ENCODE data around the gene PROSER2.

DNA sequence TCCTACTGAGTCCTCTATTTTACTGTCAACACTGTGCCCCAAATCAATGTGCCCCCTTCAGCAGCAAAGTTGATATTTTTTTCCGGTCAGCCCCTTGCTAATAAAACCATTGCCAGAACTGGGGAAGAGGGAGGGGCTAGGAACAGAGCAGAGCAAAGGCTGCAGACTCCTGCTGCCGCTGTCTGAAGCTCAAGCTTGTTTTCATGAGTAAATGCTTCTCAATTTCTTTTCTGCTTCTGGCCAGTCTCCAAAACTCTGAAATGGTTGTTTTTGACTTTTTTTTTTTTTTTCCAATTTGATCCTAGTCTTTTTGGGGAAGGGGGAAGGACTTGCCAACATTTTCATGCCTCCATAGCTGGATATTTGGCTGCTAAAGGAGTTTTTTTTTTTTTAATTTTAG lies 26.7 kb upstream of the PROSER2 start:
- TF ChIP-seq, protein P1, sequence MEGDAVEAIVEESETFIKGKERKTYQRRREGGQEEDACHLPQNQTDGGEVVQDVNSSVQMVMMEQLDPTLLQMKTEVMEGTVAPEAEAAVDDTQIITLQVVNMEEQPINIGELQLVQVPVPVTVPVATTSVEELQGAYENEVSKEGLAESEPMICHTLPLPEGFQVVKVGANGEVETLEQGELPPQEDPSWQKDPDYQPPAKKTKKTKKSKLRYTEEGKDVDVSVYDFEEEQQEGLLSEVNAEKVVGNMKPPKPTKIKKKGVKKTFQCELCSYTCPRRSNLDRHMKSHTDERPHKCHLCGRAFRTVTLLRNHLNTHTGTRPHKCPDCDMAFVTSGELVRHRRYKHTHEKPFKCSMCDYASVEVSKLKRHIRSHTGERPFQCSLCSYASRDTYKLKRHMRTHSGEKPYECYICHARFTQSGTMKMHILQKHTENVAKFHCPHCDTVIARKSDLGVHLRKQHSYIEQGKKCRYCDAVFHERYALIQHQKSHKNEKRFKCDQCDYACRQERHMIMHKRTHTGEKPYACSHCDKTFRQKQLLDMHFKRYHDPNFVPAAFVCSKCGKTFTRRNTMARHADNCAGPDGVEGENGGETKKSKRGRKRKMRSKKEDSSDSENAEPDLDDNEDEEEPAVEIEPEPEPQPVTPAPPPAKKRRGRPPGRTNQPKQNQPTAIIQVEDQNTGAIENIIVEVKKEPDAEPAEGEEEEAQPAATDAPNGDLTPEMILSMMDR (IDR thresholded peaks at IDR 0.05; ENCODE audit: extremely low read depth in 1 of 2, insufficient read depth in 1 of 2, low read depth in 1 of 2, low read length in 2 of 2) = no peak
- TF ChIP-seq GATA2 (IDR thresholded peaks at IDR 0.05; ENCODE audit: insufficient read depth, insufficient read length, low read depth, low read length) (no peak), EZH2 (IDR thresholded peaks at IDR 0.05; ENCODE audit: borderline replicate concordance, low read depth, low read length, severe bottlenecking) (no peak), POLR2A (IDR thresholded peaks at IDR 0.05; ENCODE audit: low read depth, low read length) (no peak), POLR2AphosphoS5 (IDR thresholded peaks at IDR 0.05; ENCODE audit: insufficient read depth, low read depth, low read length) (no peak), FOS (IDR thresholded peaks at IDR 0.05; ENCODE audit: borderline replicate concordance, insufficient read depth, low read length) (no peak), MYC (IDR thresholded peaks at IDR 0.05; ENCODE audit: low read depth, low read length) (no peak)
- TF ChIP-seq, protein P2, sequence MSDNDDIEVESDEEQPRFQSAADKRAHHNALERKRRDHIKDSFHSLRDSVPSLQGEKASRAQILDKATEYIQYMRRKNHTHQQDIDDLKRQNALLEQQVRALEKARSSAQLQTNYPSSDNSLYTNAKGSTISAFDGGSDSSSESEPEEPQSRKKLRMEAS (IDR thresholded peaks at IDR 0.05; ENCODE audit: insufficient read depth, insufficient read length) = no peak
